MM.1S (cell line): ENCODE results near the gene GFOD2.

Experiments used
- DNase-seq: peaks from one replicate; pipeline ENCODE4 v3.0.0-alpha.2; 2015
- H2AFZ ChIP-seq: fragments of 300-600 bp; sonication (generic); 2 replicates; pipeline ENCODE4 v1.6.0; 2016; ENCODE audit warnings: antibody characterized with exemption, low read length
- H3F3A ChIP-seq: fragments of 300-600 bp; sonication (generic); 2 replicates; pipeline ENCODE4 v1.6.1; 2016; ENCODE audit warnings: mild to moderate bottlenecking, antibody characterized with exemption, low read length, moderate library complexity, mixed read lengths; ENCODE audit not compliant: insufficient read depth
- H3K27ac ChIP-seq: fragments of 300-600 bp; sonication (generic); 2 replicates; pipeline ENCODE4 v1.5.1; 2016; ENCODE audit warnings: mild to moderate bottlenecking, low read length
- H3K27me3 ChIP-seq: fragments of 300-600 bp; sonication (generic); replicated peaks from 2 replicates; pipeline ENCODE4 v1.6.0; 2016; ENCODE audit warnings: low read length; ENCODE audit not compliant: insufficient read depth
- H3K36me3 ChIP-seq: fragments of 300-600 bp; sonication (generic); replicated peaks from 2 replicates; pipeline ENCODE4 v1.6.1; 2016; ENCODE audit warnings: mild to moderate bottlenecking, low read length, mixed read lengths; ENCODE audit not compliant: insufficient read depth
- H3K4me1 ChIP-seq: fragments of 300-600 bp; sonication (generic); 2 replicates; pipeline ENCODE4 v1.6.1; 2016; ENCODE audit warnings: low read length, mixed read lengths
- H3K4me2 ChIP-seq: fragments of 300-600 bp; sonication (generic); 2 replicates; pipeline ENCODE4 v1.6.0; 2016; ENCODE audit warnings: low read depth, low read length
- H3K4me3 ChIP-seq: fragments of 300-600 bp; sonication (generic); 2 replicates; pipeline ENCODE4 v1.5.1; 2016; ENCODE audit warnings: low read length, mixed read lengths
- H3K79me2 ChIP-seq: fragments of 300-600 bp; sonication (generic); 2 replicates; pipeline ENCODE4 v1.6.1; 2016; ENCODE audit warnings: mixed run types, low read length, mixed read lengths
- H3K9ac ChIP-seq: fragments of 300-600 bp; sonication (generic); 2 replicates; pipeline ENCODE4 v1.6.1; 2016; ENCODE audit warnings: low read length, mixed read lengths
- H3K9me2 ChIP-seq: fragments of 300-600 bp; sonication (generic); replicated peaks from 2 replicates; pipeline ENCODE4 v1.6.1; 2016; ENCODE audit warnings: mild to moderate bottlenecking, low read length, mixed read lengths; ENCODE audit not compliant: insufficient read depth
- H3K9me3 ChIP-seq: fragments of 300-600 bp; sonication (generic); replicated peaks from 2 replicates; pipeline ENCODE4 v1.6.1; 2016; ENCODE audit warnings: mild to moderate bottlenecking, low read length, mixed read lengths; ENCODE audit not compliant: insufficient read depth
- H4K20me1 ChIP-seq: fragments of 300-600 bp; sonication (generic); 2 replicates; pipeline ENCODE4 v1.6.1; 2016; ENCODE audit warnings: mild to moderate bottlenecking, low read length, moderate library complexity, mixed read lengths; ENCODE audit not compliant: insufficient read depth
- EZH2 ChIP-seq: fragments of 300-600 bp; sonication (generic); optimal IDR thresholded peaks from 2 replicates; pipeline ENCODE3; 2017; ENCODE audit warnings: low read depth, mild to moderate bottlenecking, antibody characterized with exemption, low read length, mixed read lengths
- EZH2phosphoT487 ChIP-seq: fragments of 300-600 bp; sonication (generic); IDR thresholded peaks from 2 replicates; pipeline ENCODE4 v1.6.1; 2018; ENCODE audit warnings: antibody characterized with exemption, low read length
- TF ChIP-seq, protein P1 (sequence below): fragments of 300-600 bp; sonication (generic); IDR thresholded peaks from 2 replicates; pipeline ENCODE4 v1.5.1; 2016; ENCODE audit warnings: antibody characterized with exemption, low read length, mixed read lengths

The GFOD2 gene

DNA sequence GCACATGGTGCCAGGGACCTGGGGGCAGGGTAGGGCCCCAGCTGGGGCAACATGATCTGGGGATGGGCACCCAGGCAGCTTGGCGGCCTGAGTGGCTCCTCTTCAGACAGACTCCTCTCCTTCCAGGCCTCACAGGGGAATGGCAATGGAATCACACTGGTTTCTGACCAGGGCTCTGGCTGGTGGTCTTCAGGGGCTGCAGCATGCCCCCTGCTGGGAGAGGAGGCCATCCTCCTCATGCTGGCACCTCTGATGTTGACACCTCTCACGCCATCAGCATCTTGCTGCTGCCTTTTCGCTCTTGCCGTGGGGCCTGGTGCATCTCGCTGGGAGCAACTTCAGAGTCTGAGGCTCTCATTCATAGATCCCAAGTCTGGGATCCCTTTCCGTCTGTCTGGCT, 11.2 kb upstream of the GFOD2 start:
- H3K36me3 ChIP-seq = no peaks in the 10 kb centered on the region
- no peaks in the 10 kb centered on the region for H3K9me3 ChIP-seq
- no peaks in the 10 kb centered on the region for H3K9me2 ChIP-seq
- H3K79me2 ChIP-seq = no peaks in the 10 kb centered on the region
- peaks cover 16% of the 10 kb centered on the region for H3K4me1 ChIP-seq
- H3K4me2 ChIP-seq = no peak overlapping the region
- no peaks in the 10 kb centered on the region for H4K20me1 ChIP-seq
- H3K27me3 ChIP-seq = no peaks in the 10 kb centered on the region
- H3K4me3 ChIP-seq = no peak overlapping the region
- H3K27ac ChIP-seq = no peak overlapping the region
- H2AFZ ChIP-seq = no peak overlapping the region
- TF ChIP-seq, protein P1, sequence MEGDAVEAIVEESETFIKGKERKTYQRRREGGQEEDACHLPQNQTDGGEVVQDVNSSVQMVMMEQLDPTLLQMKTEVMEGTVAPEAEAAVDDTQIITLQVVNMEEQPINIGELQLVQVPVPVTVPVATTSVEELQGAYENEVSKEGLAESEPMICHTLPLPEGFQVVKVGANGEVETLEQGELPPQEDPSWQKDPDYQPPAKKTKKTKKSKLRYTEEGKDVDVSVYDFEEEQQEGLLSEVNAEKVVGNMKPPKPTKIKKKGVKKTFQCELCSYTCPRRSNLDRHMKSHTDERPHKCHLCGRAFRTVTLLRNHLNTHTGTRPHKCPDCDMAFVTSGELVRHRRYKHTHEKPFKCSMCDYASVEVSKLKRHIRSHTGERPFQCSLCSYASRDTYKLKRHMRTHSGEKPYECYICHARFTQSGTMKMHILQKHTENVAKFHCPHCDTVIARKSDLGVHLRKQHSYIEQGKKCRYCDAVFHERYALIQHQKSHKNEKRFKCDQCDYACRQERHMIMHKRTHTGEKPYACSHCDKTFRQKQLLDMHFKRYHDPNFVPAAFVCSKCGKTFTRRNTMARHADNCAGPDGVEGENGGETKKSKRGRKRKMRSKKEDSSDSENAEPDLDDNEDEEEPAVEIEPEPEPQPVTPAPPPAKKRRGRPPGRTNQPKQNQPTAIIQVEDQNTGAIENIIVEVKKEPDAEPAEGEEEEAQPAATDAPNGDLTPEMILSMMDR = no peak
- TF ChIP-seq EZH2 = no peak
- no peak for TF ChIP-seq EZH2phosphoT487
- H3K9ac ChIP-seq = no peak overlapping the region
- peaks cover 17% of the 10 kb centered on the region for H3F3A ChIP-seq
- no peak for DNase-seq

DNA sequence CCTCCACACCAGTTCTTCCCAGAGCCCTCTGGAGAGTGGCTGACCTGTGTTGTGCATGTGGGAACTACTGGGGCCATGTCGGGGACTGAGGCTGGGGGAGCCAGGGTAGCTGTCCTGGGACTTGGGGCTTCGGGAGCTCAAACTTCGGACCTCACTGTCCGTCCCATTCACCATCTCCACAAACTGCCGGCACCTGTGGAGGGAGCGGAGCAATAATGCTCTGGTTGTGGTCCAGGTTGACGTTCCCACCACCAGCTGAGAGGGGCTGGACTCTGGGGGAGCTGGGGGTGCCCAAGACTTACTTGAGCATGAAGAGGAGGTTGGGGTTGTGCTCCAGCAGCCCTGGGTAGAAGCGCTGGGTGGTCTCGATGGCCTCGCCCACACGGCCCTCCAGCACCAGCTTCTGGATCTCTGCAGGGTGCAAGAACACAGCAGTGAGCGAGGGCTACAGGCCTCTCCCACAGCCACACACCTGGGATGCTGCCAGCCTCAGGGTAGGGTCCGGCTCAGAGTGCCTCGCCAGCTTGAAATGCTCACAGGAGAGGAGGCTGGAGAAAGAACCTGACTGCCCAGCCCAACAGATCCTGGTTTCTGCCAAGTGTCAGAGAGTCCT, 10.6 kb upstream of the GFOD2 start:
- DNase-seq = no peak
- TF ChIP-seq EZH2phosphoT487 (no peak), EZH2 (no peak)
- TF ChIP-seq, protein P1 = no peak
- no peaks in the 10 kb centered on the region for H3K36me3 ChIP-seq

DNA sequence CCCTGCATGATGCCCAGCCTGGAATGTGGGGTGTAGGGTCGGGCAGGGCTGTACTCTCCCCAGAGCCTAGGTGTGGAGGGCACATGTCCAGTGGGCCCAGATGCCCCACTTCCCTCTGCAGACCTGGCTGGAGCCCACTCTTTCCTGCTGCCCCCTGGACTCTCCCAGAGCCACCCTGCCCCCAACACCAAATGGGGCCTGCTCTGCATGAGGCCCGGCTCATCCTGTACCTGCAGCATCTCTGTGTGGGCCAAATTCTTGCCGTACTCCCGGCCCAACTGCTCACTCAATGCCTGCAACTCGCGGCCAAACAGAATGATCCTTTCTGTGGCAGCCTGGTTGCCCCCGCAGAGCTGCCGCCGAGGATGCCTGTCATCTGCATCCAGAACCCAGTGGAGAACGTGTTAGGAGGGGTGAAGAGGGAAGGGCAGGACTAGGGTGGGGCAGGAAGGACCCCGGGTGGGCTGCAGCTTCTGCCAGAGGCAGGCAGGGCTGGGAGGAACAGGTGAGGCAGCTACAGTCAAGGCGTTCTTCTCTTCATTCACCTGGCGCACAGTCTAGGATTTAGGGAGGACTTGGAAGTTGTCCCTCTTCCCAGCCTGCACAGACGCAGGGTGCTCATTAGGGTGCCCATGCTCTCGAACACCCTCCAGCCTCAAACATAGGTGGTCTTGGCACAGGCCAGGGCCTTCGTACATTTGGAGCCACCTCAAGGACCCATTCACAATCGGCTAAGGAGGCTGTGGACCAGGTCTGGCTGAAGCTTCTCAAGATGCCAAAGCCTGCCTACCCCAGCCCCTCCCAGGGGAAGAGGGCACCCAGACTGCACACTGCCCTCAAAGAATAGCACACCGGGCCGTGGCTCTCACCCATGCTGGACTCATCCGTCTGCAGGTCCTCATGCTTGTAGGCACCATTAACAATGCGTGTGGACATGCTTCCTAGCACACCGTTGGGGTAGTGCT, 8.7 kb upstream of the GFOD2 start:
- Histone ChIP-seq H3K9ac (no peak overlapping the region), H3K27me3 (no peaks in the 10 kb centered on the region), H2AFZ (no peak overlapping the region), H3K36me3 (no peaks in the 10 kb centered on the region), H3K27ac (no peak overlapping the region), H3K9me2 (no peaks in the 10 kb centered on the region), H3F3A (peaks cover 17% of the 10 kb centered on the region), H3K9me3 (no peaks in the 10 kb centered on the region), H3K4me2 (no peak overlapping the region), H3K4me3 (no peak overlapping the region), H3K4me1 (peaks cover 16% of the 10 kb centered on the region), H3K79me2 (no peaks in the 10 kb centered on the region), H4K20me1 (no peaks in the 10 kb centered on the region)
- TF ChIP-seq, protein P1 = no peak
- no peak for TF ChIP-seq EZH2
- TF ChIP-seq EZH2phosphoT487 = no peak
- no peak for DNase-seq

More for the DNA sequence above, 10.6 kb upstream of the GFOD2 start:
- no peaks in the 10 kb centered on the region for H3K79me2 ChIP-seq
- H2AFZ ChIP-seq = no peak overlapping the region
- no peaks in the 10 kb centered on the region for H3K27me3 ChIP-seq
- H3K9ac ChIP-seq = no peak overlapping the region
- peaks cover 17% of the 10 kb centered on the region for H3F3A ChIP-seq
- no peaks in the 10 kb centered on the region for H3K9me2 ChIP-seq
- H3K9me3 ChIP-seq = no peaks in the 10 kb centered on the region
- H4K20me1 ChIP-seq = no peaks in the 10 kb centered on the region
- H3K4me2 ChIP-seq = no peak overlapping the region
- peaks cover 16% of the 10 kb centered on the region for H3K4me1 ChIP-seq
- H3K27ac ChIP-seq = no peak overlapping the region
- no peak overlapping the region for H3K4me3 ChIP-seq
